Dermis microvascular lymphatic vessel endothelial cell (primary cell): ENCODE results near the gene GRAMD1C. TPM values are rescaled to one million over a fixed set of nuclear protein-coding genes. Genes with fewer than 3 reads are reported as not detected.
"Not testable (repeated sequence)": the region's sequence is repeated elsewhere in the genome, so short reads cannot be mapped to it uniquely, and the experiment has no call there.

Source experiments
- DNase-seq, 2 donors: peaks; one replicate each; pipeline versions ENCODE4 v3.0.0 to v3.0.0-alpha.2; 2010; ENCODE audit warnings: low read depth in 2 of 2
- total RNA-seq: library from RNA; depleted of rRNA; stranded (reverse); fragments of >200 nt; gene quantifications from 2 replicates; pipeline ENCODE4 v1.2.1, GENCODE V29; 2014

Gene GRAMD1C
- total RNA-seq: 16.6 and 20.9 TPM in 2 replicates

DNA sequence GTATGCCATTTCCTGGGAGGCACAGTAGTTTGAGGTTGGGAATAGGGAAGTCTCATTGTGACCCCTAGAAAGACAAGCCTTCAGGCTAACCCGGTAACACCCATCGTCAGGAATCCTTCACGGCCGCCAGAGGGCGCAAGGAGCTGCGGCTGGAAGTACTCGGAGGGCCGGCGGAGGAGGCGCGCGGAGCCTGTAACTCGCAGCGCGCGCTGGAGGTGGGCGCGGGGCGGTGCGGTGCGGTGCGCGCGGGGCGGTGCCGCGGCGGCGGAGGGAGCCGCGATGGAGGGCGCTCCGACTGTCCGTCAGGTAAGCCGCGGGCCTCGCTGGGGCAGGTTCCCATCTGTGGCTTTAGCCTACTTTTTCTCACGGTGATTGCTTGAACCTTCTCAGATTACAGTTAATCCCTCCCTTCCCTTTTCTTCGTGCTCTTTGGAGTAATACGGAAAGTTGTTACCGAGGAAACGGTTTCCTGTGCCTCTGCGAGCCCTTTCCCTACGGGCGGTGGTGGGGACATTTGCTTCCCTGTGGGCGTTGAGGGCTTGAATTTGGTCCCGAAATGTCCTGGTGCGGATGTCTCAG lies at the start of gene GRAMD1C:
GRAMD1C (plus strand) TSS at position 158 of the 579 bp plus-strand sequence; CDS start at position 280, 122 bp downstream.
- DNase-seq: peak; percentile 77 to 92

DNA sequence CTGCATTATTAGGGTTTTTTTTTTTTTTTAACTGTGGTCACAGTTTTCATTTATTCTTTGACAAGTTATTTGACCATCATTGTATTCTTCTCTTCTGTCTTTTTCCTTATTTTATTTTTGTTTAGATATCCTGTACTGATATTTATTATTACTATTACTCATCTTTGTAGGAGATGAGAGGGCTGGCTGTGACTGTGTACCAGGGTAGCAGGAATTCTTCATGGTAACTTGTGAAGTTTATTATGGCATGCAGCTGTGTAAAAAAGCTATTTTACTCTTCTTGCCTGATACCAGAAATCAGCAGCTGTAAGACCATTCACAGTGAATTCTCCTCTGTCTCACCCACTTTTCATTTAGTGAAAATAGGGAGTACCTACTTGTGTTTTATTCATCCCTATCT lies 47.2 kb upstream of the GRAMD1C start:
- DNase-seq: no peak

DNA sequence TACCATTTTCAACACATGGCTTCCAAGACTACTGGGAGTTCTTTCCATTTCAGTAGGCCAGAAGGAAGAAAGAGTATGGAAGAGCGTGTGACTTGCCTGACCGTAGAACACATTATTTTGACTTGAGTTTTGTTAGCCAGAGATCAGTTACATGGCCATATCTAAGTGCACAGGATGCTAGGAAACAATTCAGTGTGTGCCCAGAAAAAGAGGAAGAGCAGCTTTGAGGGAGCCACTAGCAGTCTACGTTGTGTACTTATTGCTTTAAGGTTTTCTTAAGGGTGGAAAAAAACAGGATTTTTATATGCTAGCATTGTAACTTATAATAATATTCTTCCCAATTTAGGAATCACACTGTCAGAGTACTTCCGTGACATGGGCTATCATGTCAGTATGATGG lies 44.1 kb upstream of the GRAMD1C start:
- no peak for DNase-seq

DNA sequence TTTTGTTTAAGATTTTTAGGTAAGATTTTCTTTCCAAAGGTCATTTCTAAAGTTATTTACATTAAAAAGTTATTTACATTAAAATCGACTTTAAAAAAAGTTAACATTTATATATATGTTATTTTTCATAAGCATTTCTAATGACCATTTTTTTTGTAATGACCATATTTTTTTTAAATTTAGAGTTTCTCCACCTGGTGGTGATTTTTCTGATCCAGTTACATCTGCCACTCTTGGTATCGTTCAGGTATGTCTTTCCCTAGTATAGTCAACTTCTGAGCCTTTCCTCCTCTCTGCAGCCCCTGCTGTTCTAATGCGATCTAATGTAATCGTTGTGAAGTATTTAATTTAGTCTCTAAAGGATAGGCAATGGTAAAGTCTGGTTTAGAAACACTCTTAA lies 42.9 kb upstream of the GRAMD1C start:
- no peak for DNase-seq

DNA sequence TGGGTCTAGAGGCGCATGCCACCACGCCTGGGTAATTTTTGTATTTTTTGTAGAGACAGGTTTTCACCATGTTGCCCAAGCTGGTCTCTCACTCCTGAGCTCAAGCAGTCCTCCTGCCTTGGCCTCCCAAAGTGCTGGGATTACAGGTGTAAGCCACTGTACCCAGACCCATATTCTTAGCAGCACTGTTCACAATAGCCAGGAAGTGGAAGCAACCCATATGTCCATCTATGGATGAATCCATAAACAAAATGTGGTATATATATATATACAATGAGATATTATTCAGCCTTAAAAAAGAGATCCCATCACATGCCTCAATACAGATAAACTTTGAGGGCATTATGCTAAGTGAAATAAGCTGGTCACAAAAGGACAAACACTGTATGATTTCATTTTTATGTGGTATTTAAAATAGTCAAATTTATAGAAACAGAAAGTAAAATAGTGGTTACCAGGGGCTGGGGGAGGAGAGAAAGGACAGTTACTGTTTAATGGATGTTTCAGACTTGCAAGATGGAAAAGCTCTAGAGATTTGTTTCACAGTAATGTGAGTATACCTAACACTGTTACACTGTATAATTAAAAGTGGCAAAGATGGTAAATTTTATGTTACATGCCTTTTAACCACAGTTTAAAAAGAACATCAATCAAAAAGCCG lies 35.7 kb upstream of the GRAMD1C start:
- no peak for DNase-seq

DNA sequence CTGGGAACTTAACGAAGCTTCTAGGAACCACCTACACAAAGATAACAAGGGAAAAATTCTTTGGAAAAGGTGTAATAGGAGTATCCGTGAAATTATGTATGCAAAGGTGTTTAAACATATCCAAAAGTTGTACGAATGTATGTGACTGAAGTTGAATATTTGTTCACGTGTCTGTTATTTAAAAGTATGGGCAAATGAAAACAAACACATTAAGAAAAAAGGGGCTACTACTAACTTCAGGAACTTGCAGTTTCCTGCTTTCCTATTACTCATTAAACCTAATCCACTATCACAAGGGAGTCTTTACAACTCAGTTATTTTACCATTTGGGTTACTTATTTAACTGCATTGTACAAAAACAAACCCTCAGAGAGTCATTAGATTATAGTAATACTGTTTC lies 33.9 kb upstream of the GRAMD1C start:
- DNase-seq: peak; percentile 16 to 73

DNA sequence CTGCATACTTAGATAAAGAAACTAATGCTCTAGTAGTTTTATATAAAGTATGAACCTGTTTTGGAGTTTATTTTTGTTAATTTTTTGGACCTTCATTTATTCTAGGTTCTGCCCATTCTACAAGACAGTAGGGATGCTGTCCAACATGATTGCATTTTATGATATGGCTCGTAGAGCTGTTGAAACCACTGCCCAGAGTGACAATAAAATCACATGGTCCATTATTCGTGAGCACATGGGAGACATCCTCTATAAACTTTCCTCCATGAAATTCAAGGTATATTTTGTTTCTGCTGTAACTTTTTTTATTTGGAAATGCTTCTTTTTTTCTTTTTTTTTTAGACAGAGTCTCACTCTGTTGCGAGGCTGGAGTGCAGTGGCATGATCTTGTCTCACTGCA lies 33.3 kb upstream of the GRAMD1C start:
- DNase-seq: no peak

DNA sequence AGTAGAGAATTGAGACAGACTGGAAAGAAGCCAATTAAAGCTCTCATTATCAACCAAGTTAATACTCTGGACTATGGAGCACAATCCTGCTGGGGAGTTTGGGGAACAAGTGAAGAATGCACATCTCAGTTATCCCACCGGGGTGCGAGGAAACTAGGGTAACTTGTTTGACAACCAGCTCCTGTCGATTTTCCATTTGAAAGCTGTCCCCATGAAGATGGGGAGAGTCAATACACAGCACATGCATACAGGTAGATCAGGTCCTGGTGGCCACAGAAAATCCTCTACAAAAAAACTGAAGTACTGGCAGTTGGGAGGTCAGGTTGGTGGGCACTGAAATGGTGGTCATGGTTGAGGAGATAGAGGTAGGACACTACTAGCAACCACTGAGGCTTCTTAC lies 25.7 kb upstream of the GRAMD1C start:
- DNase-seq: no peak

DNA sequence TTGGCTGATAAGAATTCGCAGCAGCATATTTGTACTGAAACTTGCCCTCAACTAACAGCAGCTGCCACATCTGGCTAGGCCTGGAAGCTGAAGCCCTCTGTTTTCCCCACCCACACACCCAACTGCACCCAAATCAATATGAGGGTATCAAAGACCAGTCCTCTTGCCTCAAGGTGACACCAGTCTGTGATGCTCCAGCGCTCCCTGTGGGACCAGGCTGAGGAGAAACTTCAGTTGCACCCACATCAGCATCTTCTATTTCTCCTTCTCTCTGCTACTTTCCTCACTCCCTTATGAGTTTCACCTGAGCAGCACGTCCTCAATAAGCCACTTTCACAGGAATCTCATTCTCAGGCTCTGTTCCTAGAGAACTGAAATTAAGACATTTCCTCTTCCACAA lies 18.7 kb upstream of the GRAMD1C start:
- no peak for DNase-seq

DNA sequence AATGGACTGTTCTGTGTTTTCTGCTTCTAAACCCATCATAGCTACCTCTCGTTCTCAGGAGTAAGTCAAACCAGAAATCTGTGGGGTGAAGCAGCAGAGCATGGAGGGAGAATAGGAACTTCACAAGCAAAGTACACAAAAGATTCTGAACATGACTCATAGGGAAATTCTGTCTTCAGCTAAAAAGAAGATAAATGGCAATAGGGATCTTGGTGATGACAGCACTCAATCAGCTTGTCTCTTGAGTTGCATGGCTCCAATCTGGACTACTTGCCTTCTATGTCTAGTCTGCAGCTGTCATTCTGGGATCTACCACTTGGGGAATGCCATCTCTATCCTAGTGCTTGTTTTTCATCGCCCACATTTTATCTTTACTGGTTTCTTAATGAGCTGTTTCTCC lies 13.5 kb upstream of the GRAMD1C start:
- DNase-seq: peak in 1 of 2 donors; percentile 44

DNA sequence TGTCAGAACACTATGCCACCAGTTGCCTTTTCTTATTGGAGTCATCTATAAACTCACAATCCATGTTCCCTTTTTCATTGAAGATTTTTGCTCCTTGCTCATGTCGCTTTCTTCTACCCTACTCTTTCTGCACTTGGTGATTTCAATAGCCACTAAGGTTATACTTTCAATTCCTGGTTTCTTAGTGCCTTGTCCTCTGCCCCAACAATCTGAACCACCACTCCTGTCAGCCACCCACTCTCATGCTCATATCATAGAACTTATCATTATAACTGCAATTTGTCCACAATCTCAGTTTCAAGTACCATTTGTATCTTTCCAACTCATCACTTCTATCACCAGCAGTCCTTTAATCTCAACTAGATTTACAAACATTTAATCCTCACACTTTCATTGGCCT lies 10.0 kb upstream of the GRAMD1C start:
- DNase-seq: no peak

DNA sequence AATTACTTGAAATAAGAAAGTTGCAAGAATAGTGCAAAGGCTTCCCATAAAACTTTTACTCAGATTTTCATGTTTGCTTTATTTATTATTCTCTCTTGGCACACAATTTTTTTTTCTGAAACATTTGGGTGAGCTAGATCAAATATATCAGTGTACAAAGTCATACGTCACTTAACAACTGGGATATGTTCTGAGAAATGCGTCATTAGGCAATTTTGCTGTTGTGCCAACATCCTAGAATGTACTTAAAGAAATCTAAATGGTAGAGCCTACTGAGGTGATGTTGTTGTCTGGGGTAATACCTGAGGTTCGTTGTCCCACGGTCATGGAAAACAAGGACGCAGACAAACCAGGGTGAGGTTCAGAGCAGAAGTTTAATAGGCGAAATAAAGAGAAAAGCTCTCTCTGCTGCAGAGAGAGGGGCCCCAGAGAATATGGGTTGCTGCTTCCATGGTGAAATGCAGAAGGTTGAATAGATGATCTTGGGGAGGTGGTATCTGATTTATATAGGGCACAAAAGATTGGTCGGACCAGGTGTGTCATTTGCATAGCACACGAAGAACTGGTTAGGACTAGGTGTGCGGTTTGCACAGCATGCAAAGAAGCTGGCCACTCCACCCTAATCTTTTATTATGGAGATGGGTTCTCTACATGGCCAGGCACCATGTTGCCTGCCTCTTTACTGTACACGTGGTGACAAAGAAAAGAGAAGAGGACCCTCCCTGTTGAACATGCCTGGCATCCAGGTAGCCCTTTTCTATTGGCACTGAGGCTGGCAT lies 8.8 kb upstream of the GRAMD1C start:
- no peak for DNase-seq

DNA sequence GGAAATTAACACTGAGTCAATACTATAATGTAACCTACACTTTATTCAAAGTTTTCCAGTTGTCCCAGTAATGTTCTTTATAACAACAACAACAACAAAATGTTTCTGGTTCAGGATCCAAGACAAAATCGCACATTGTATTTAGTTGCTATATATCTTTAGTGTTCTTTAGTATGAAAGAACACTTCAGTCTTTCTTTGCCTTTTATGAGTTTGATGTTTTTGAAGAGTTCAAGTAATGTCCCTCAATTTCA lies 7.6 kb upstream of the GRAMD1C start:
- DNase-seq: no peak

DNA sequence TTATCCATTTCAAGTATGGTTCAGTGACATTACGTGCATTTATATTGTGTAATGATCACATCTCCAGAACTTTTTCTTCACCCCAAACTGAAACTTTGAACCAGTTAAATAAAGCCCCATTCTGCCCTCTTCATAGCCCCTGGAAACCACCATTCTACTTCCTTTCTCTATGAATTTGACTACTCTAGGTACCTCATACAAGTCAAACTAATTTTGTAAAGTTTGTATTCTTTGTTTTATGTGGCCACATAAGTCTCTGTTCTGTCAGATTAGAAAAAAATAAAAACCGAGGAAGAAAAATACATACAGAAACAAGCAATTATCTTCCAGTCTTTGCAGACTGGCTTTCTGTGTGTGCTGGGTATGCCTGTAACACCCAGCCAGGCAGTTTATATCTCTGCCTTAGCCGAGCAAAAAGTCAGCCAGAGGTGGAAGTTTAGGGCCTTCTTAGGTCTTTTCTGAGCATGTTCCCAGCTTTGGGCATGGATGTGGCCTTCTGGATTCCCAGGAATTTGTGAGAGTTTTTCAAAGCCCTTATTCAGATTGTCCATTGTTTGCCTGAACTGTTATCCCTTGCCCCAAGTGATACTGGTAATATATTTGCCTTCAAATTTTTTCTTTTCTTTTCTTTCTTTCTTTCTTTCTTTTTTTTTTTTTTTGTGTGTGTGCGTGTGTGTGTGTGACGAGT lies 6.0 kb upstream of the GRAMD1C start:
- no peak for DNase-seq

DNA sequence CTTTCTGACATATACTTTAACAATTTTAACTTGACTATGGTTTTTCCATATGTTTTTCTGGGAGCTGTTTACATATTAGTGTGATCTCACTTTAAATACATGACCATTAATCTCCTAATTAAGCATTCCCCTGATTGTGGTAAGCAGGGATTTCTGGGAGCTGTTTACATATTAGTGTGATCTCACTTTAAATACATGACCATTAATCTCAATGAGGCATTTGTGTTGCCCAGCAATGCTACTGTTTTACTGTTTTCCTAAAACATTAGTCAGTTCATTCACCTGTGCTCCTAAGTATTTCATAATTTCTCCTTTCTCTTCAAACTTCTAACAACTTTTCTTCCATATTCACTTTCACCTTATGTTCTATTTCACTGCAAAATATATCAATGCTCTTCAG lies 3.6 kb upstream of the GRAMD1C start:
- DNase-seq: peak in 1 of 2 donors; percentile 8

DNA sequence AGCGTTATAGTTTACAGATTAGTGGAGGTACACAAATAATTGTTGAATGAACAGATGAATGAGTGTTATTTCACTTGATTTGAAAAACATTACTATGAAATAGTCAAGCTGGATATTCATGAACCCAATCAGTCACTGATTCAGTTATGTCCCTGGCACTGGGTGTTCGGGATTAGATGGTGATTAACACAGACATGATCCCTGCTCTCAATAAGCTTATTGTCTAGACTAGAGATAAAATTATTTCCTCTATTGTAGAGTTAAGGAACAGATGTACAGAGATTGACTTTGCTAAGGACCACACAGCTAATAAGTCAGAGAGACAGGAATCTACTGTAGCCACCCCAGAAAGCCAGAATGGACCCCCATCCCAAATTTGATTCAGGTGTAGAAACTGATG lies 963 bp downstream of the GRAMD1C start:
- DNase-seq: peak in 1 of 2 donors; percentile 3

DNA sequence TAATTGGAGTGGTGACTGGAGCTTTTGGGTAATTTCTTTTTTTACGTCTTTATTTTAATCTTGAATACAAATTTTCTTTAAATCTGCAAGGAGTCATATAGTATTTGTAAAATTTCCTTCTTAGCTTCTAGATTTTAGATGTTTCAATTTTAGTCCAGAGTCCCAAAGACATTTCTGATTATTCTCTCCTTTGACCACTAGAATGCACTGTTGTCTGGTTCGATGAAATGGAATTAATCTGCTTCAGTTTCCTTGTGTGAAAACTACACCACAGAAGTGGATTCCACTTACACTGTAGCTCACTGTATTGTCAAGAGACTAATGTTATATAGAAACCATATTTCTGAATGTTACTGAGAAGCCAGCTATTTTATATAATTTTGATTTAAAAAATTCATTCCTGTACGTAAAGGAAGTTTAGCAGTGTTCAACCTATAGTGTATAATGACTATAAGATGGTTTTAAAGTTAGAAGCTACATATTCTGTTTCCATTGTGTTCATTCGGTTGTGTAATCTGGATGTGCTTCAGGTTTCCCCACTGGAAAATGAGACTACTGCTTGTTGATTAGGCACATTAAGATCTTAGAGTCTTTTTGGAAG lies 6.1 kb downstream of the GRAMD1C start:
- DNase-seq: peak in 1 of 2 donors; percentile 46

DNA sequence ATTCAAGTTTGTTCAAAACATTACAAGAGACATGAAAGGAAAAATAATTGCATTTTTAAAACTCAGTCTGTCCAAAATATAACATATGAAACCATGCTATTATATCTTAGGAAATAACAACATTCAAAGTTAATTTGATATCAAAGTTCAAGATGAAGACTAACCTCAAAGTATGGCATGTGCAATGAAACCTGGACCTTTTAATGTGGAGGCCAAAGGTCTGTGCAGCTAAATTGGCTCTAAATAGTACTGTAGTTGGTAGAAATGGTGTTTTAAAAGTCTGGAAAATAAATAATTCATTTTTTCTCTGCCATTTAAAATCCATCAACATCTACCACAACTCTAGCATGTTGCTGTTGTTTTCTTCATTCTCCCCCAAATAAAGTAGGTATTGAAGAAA lies 8.7 kb downstream of the GRAMD1C start:
- DNase-seq: no peak

DNA sequence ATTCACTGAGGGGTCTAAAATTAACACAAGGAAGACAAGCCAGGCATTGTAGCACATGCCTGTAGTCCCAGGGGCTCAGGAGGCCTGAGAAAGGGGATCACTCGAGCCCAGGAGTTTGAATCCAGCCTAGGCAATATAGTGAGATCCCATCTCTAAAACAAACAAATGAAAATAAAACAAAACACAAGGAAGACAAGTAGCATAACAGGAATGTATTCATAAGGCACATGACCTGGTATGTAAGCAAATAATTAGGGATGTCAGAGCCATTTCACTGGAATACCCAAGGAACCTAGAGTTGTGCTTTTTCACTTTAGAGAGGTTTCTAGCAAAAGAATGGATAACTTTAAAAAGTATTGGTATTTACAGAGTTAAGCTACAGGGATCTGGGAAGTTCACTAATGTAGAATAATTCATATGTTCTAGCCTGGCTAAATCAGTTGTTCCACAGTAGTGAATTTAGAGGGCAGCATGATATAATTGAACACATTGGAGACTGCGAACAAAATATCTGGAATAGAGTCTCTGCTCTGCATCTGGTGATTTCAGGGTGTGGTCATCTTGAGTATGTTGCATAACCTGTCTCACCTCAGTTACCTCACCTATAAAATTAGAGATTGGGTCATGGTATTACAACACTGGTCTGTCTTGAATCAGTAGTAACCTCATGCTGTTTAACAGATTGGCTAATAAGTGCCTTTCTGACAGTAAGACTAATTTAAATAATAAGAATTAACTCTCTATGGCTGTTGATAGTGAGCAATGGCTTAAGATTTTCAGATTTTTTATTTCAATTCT lies 9.3 kb downstream of the GRAMD1C start:
- DNase-seq: no peak

DNA sequence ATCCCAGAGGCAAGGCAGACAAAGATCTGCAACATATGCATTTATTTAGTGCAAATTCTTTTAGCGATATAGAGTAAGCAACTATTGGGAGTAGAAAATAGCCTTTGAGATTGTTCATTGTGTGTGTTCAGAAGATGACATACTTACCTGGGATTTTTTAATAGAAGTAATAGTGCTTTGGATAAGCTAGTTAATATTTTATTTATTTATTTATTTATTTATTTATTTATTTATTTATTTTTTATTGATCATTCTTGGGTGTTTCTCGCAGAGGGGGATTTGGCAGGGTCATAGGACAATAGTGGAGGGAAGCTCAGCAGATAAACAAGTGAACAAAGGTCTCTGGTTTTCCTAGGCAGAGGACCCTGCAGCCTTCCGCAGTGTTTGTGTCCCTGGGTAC lies 10.5 kb downstream of the GRAMD1C start:
- not testable (repeated sequence) for DNase-seq

DNA sequence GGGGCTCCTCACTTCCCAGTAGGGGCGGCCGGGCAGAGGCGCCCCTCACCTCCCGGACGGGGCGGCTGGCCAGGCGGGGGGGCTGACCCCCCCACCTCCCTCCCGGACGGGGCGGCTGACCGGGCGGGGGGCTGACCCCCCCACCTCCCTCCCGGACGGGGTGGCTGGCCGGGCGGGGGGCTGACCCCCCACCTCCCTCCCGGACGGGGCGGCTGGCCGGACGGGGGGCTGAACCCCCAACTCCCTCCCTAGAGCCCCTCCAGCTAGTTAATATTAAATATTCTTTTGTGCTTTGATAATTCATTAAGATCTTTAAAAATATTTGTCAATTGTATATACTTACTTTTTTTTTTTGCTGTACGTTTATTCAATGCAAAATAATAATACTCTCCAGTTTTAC lies 11.3 kb downstream of the GRAMD1C start:
- not testable (repeated sequence) for DNase-seq
